Hematopoietic multipotent progenitor cell treated with erythropoietin and hydrocortisone succinate and interleukin-3 and kit ligand, for 15 days (in vitro differentiated cells): ENCODE measurements around the gene ANKK1.
A peak's percentile ranks its signal among the peaks of the same experiment; 100 is the strongest.

Source experiments
- DNase-seq: peaks from one replicate; pipeline ENCODE4 v3.0.0-alpha.2; 2015; ENCODE audit warnings: low spot score

The ANKK1 gene

DNA sequence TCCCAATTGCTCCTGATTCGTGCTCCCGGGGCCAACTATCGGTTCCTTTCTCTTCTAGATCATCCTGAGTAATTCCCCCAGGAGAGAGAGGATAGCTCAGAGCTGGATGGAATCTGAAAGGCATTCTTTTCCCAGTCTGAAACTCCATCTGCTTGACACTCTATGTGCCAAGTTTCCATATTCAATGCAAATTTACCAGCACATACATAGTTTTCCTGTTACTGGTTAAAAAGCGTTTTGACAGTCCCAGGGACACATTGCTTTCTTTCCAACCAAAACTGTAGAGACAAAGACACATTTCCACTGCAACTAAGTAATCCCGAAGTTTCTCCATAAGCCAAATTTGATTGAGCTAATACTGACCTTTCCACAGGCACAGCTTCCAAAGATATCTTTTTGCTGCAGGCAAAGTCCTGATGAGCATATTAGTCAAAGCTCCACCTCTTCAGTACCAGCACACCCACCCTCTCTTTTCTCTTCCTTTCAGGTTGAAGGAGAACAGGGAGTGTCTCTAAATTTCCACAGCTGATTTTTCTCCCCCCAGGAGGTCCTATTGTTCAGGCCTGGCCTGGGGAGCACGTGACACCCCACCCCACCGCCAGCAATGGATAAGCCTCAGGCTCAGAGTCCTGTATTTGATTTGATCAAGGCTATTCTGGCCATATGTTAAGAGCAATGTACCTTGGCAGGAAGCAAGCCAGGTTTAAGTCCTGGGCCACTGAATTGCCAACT, 9.7 kb upstream of the ANKK1 start:
- DNase-seq: no peak

DNA sequence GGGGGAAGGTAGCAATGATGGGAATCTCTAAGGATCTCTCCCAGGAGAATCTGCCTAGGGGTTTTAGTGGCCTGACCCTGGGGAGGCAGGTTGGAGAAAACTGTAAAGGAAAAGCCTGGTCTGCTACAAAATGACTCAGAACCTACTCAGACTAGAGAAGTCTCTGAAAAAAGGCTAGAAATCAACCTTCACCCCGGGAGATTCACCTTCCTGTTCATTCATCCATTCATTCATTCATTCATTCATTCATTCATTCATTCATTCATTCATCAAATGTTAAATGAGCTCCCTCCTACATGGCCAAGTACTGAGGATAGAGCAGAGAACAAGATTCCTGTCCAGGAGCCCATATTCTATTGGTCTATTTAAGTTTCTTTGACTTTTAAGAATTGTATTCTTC, 8.9 kb upstream of the ANKK1 start:
- DNase-seq: no peak

DNA sequence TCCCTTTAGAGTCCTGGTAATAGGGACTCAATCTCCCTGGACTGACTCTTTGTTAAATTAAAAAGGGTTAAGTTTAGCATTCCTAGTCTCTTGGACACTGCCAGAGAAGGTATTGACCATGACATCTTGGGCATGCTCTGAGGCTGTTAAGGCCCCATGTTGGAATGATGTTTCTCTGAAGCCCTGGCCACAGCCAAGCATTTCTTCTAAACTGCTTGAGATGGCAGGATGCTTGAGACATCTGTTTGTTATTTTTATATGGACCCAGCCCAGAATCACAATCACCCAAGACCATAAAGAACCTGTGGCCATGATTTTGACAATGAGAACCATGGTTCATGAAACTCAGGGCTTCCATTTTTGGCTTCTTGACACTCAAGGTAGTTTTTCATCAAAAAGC, 5.5 kb upstream of the ANKK1 start:
- no peak for DNase-seq

- no peak for DNase-seq
These were observed 3.0 kb upstream of the ANKK1 start for GRCh38 chr11:113384551-113384950.

DNA sequence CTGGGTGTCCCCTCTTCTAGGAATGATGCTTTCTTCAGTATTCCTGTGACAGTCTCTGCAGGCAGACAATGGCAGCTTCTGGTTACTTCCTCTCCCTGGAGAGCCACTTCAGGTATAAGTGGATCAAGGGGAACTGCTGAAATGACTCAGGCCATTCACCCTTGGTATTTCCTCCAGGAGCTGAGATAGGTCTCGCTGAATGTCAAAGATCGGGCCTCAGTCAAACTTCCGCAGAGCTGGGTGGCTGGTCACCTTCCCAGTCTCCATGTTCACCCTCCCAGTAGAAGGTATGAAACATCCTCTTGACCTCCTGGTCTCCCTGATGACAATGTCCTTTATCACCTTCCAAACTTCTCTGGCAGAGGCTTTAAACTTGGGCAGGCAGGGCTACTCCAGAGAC, 1.8 kb upstream of the ANKK1 start:
- DNase-seq: no peak

GRCh38 chr11:113386866-113387265, 713 bp upstream of the ANKK1 start:
- DNase-seq: no peak

DNA sequence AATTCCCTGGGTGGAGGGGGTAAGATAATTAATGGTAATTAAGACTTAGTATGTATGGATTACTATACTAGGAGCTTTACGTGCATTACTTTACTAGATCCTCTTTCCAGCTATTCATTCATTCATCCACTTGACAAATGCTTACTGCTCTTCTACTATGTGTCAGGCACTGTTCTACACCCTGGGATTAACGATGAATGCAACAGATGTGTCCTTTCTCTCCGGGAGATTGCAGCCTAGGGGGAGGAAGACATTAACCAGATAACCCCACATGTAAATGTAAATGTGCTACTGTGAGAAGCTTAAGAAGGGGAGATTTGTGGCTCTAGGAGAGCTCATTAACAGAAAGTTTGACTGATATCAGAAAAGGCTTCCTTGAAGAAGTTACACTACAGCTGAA, 1.7 kb downstream of the ANKK1 start:
- DNase-seq: no peak

GRCh38 chr11:113392236-113392921, 4.8 kb downstream of the ANKK1 start:
- no peak for DNase-seq

- DNase-seq: no peak
These were observed 6.0 kb downstream of the ANKK1 start for GRCh38 chr11:113393501-113393985.

DNA sequence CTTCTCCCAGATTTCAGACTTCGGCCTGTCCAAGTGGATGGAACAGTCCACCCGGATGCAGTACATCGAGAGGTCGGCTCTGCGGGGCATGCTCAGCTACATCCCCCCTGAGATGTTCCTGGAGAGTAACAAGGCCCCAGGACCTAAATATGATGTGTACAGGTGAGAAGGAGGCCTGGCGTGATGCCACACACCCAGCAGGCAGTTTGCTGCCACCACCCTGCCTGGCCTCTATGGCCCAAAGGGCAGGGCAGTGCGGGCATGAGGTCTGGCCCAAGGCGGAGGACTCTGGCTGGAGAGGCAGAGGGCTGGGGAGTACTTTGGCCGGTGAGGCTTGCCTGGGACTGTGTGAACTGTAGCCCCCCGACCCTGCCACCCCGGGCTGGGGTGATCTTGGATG, 7.3 kb downstream of the ANKK1 start:
- no peak for DNase-seq

DNA sequence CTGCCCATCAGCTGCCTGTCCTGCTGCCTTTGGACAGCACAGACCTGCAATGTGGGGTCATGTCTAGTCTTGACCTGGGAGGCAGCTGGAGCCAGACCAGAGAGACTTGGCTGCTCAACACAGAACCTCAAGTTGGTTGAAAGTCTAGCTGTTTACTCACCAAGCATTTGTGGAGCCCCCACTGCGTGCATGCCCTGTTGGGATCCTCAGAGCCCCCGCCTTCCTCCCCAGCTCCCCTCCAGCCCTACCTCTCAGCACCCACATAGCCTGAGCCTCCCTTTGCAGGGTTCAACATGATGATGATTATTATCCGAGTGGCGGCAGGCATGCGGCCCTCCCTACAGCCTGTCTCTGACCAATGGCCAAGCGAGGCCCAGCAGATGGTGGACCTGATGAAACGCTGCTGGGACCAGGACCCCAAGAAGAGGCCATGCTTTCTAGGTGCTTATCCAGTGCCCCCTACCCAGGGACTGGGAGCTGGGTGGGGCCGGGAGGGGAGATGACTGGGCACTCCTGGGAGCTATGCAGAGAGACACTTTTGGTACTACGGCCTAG, 8.3 kb downstream of the ANKK1 start:
- no peak for DNase-seq

DNA sequence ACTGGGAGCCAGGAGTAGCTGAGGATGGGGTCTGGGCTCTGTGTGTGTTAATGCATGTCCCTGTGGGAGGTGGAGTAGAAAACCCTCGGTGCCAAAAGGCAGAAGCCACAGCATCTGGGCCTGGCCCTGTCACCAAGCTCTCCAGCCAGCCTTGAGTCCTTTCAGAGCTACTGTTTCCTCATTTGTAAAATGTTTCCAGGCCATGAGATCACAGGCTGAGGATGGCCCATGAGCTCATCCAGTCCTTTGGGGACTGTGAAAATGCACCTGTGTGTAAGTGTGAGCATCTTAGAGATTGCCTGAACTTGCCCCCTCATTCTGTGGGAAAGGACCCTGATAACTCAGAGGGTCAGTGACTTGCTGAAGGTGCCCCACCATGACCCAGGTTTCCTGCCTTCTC, 9.1 kb downstream of the ANKK1 start:
- DNase-seq: no peak

DNA sequence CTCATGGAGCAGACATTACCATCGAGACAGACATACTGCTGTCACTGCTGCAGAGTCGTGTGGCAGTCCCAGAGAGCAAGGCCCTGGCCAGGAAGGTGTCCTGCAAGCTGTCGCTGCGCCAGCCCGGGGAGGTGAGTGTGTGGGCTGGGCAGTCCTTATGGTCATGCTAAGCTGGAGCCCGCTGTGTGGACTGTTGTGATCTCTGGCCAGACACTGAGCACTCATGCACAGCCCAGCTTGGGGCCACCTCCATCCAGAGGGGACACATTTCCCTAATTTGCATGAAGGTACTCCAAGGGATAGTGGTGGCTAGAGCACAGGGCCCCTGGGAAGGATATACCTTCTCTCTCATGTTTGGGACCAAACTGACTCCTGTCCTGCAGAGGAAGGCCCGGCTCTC, 9.6 kb downstream of the ANKK1 start:
- no peak for DNase-seq

- DNase-seq: no peak
These were observed 10.2 kb downstream of the ANKK1 start for GRCh38 chr11:113397821-113398220.

GRCh38 chr11:113398669-113399430, 11.3 kb downstream of the ANKK1 start:
- no peak for DNase-seq

GRCh38 chr11:113400631-113401230, 13.2 kb downstream of the ANKK1 start:
- no peak for DNase-seq

GRCh38 chr11:113401718-113402117, 14.1 kb downstream of the ANKK1 start:
- peak; percentile 43 for DNase-seq

DNA sequence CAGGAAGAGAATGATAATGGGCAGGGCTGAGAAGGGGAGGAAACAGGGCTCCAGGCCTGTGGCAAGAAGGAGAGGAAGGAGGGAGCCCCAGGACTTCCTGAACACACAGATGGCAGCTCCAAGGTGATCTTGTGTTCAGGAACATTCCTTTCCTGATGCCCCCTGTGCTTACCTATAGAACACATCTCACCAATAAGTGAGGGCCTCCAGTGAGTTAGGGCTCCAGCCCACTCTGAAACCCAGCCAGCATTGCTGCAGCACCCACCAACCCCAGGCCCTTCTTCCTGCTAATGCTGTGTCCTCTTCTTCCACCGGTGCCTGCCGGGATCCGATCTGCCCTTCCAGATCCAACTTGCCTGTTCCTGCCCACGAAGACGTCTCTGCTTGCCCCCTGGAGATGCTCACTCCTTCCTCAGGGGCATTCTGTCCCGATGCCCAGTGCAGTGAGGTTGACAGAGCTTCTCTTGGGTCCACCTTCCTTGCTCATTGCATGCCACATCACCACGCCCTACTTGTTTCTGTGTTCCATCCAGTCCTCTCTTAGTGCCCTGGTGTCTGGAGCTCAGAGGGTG, 17.4 kb downstream of the ANKK1 start:
- no peak for DNase-seq

GRCh38 chr11:113405724-113406478, 18.3 kb downstream of the ANKK1 start:
- DNase-seq: no peak

GRCh38 chr11:113407163-113407562, 19.6 kb downstream of the ANKK1 start:
- no peak for DNase-seq

GRCh38 chr11:113408206-113408605, 20.6 kb downstream of the ANKK1 start:
- DNase-seq: no peak
